Thymus (tissue), 11 donors: Measurements from ENCODE around the gene FOXJ3. TPM values are rescaled to one million over a fixed set of nuclear protein-coding genes. Genes with fewer than 3 reads are reported as not detected.

Experiments
- DNase-seq, 9 donors: peaks; one replicate each; pipeline ENCODE4 v3.0.0-alpha.2; 2013; ENCODE audit warnings: low spot score in 9 of 9, low read depth in 6 of 9, missing footprints in 1 of 9
- H3K27ac ChIP-seq, 2 donors: one replicate each; pipeline ENCODE4 v1.5.1; 2013; ENCODE audit warnings: control low read depth in 1 of 2, low read depth in 1 of 2, low read length in 1 of 2, mild to moderate bottlenecking in 1 of 2, moderate library complexity in 1 of 2
- H3K27me3 ChIP-seq, 2 donors: one replicate each; pipeline ENCODE4 v1.5.1; 2013; ENCODE audit warnings: low read length in 1 of 2; ENCODE audit not compliant: control insufficient read depth in 2 of 2, insufficient read depth in 1 of 2
- H3K36me3 ChIP-seq, 2 donors: one replicate each; pipeline ENCODE4 v1.5.1; 2013; ENCODE audit warnings: low read length in 1 of 2, mild to moderate bottlenecking in 1 of 2, moderate library complexity in 1 of 2; ENCODE audit not compliant: control insufficient read depth in 2 of 2, insufficient read depth in 2 of 2
- H3K4me1 ChIP-seq, 2 donors: one replicate each; pipeline ENCODE4 v1.5.1; 2013; ENCODE audit warnings: low read length in 2 of 2; ENCODE audit not compliant: control insufficient read depth in 2 of 2, insufficient read depth in 2 of 2
- H3K4me3 ChIP-seq, 2 donors: one replicate each; pipeline ENCODE4 v1.5.1; 2013; ENCODE audit warnings: low read length in 2 of 2, control low read depth in 1 of 2, mild to moderate bottlenecking in 1 of 2
- H3K9me3 ChIP-seq, 2 donors: one replicate each; pipeline ENCODE4 v1.5.1; 2013; ENCODE audit warnings: low read length in 1 of 2, mild to moderate bottlenecking in 1 of 2; ENCODE audit not compliant: control insufficient read depth in 2 of 2, insufficient read depth in 1 of 2
- WGBS: extraction: QIAGEN DNeasy Blood & Tissue Kit; methylation state at CpG from one replicate; pipeline ENCODE4 v1.1.7; 2013; 5-methylcytosine and 5-hydroxymethylcytosine counted together
- polyA plus RNA-seq: library from polyadenylated mRNA; stranded (reverse); fragments of 200-250 nt; gene quantifications from one replicate; pipeline ENCODE4 v1.2.3, GENCODE V29; 2013
- total RNA-seq: library from RNA; stranded (reverse); fragments of 120-200 nt; gene quantifications from one replicate; pipeline ENCODE4 v1.2.4, GENCODE V29; 2013
- donor health status: healthy.

FOXJ3 gene
- total and polyA plus RNA-seq, 2 donors: 19.7 to 20.8 TPM

DNA sequence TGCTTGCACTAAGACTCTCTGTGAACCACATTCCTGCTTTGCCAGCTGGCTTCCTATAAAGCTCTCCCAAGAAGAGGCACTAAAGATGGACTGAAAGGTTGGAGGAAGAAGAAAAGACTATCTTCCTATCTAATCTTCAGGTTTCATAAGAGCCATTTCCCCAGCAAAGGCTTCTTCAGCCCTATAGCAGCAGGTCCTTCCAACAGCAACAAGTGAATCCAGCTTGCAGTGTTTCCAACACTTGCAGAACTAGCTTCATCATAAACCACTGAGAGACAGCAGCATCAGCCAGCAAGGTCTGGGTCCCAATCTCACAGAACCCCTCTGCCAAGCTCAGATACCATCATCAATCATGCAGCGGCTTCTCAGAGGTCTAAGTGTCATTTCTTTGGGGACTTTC lies 28.1 kb downstream of the FOXJ3 start:
- peaks cover under 1 to 4% of the 10 kb centered on the region in 2 donors for H3K9me3 ChIP-seq
- no peak overlapping the region for H3K4me3 ChIP-seq
- no peaks in the 10 kb centered on the region for H3K27me3 ChIP-seq
- DNase-seq: no peak
- H3K36me3 ChIP-seq: peaks cover 4 to 11% of the 10 kb centered on the region in 2 donors
- WGBS: 94% methylated on average over 1 of the region's 1 CpG
- no peak overlapping the region for H3K27ac ChIP-seq
- no peaks in the 10 kb centered on the region for H3K4me1 ChIP-seq

DNA sequence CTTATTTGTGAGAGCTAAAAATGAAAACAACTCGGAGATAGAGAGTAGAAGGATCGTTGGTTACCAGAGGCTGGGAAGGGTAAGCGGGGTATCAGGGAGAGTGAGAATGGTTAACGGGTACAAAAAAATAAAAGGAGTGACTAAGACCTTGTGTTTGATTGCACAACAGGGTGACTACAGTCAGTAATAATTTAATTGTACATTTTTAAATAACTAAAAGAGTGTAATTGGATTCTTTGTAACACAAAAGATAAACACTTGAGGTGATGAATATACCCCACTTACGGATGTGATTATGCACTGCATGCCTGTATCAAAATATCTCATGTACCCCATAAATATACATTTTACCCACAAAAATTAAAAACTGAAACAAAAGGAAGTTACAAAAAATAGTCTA lies 29.4 kb downstream of the FOXJ3 start:
- WGBS: 97% methylated on average over 5 of the region's 5 CpGs
- Histone ChIP-seq H3K27me3 (no peaks in the 10 kb centered on the region), H3K4me3 (no peak overlapping the region), H3K36me3 (peaks cover 6 to 12% of the 10 kb centered on the region in 2 donors), H3K27ac (no peak overlapping the region), H3K4me1 (no peaks in the 10 kb centered on the region), H3K9me3 (peaks cover 2 to 11% of the 10 kb centered on the region in 2 donors)
- no peak for DNase-seq

DNA sequence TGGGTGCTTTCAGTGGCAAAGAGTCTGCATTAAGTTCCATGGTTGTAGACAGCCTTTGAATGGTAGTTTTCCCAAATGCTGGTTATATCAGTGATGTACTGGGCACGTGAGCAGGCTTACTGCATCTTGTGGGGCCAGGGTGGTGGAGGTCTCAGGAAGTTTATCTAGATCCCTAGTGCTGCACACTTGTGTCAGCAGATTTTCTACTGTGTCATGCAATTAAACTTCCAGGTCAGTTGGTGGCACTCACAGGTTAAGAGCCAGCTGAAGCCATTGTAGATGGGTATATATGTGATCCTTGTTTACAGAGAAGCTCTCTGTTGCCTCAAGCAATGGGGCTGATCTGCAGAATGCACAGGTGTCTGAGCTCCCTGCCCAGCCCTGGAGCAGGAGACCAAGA lies 33.0 kb downstream of the FOXJ3 start:
- peaks cover 2 to 8% of the 10 kb centered on the region in 2 donors for H3K4me1 ChIP-seq
- no peak overlapping the region for H3K27ac ChIP-seq
- 98% methylated on average over 1 of the region's 1 CpG for WGBS
- H3K27me3 ChIP-seq: no peaks in the 10 kb centered on the region
- H3K9me3 ChIP-seq: peaks cover 2 to 15% of the 10 kb centered on the region in 2 donors
- peaks cover 6 to 9% of the 10 kb centered on the region in 2 donors for H3K36me3 ChIP-seq
- H3K4me3 ChIP-seq: no peak overlapping the region
- no peak for DNase-seq

DNA sequence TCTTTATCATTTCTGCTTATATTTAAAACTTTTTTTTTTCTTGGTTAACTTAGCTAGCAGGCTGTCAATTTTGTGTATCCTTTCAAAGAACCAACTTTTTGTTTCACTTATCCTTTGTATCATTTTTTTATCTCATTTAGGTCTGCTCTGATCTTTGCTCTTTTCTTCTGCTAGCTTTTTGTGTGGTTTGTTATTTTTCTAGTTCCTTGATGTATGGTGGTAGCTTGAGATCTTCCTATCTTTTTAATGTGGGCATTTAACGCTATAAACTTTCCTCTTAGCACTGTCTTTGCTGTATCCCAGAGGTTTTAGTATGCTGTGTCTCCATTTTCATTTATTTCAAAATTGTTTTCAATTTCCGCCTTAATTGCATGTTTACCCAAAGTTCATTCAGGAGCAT lies 36.5 kb downstream of the FOXJ3 start:
- Histone ChIP-seq H3K4me3 (no peak overlapping the region), H3K36me3 (peaks cover 6 to 7% of the 10 kb centered on the region in 2 donors), H3K4me1 (peaks cover 2 to 8% of the 10 kb centered on the region in 2 donors), H3K27me3 (no peaks in the 10 kb centered on the region), H3K9me3 (peaks cover 2 to 15% of the 10 kb centered on the region in 2 donors), H3K27ac (no peak overlapping the region)
- 37% methylated on average over 2 of the region's 2 CpGs for WGBS
- peak in 2 of 9 donors; percentile 15 to 48 for DNase-seq

DNA sequence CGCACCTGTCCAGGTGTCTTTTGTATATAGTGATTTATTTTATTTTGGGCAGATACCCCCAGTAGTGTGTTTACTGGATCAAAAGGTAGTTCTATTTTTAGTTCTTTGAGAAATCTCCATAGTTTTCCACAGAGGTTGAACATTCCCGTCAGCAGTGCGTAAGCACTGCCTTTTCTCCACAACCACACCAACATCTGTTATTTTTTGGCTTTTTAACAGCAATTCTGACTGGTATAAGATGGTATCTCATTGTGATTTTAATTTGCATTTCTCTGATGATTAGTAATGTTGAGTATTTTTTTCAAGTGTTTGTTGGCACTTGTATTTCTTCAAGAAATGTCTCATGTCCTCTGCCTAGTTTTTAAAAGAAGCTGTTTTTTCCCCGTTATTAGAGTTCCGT lies 39.2 kb downstream of the FOXJ3 start:
- Histone ChIP-seq H3K4me3 (no peak overlapping the region), H3K27ac (no peak overlapping the region), H3K9me3 (peaks cover 0 to 5% of the 10 kb centered on the region in 2 donors), H3K36me3 (no peaks in the 10 kb centered on the region), H3K4me1 (peaks cover 2 to 8% of the 10 kb centered on the region in 2 donors), H3K27me3 (no peaks in the 10 kb centered on the region)
- DNase-seq: no peak
- 99% methylated on average over 5 of the region's 5 CpGs for WGBS

DNA sequence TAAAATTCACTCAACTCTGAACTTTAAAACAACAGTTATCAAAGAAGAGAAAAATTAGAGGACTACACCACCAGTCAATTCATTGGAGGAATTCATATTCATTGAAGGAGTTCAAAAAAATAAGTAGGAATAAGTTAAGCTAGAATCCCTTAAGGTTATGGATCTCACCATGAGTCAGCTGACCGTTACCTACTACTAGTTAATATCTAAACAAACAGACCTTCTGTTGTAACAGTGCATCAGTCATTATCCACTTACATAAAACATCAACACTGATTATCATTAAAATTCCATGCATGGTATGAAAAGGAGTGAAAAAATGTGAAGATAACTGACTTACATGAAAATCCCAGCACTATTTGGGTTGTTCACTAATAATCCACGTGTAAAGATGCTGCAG lies 44.9 kb downstream of the FOXJ3 start:
- Histone ChIP-seq H3K36me3 (no peaks in the 10 kb centered on the region), H3K4me1 (no peaks in the 10 kb centered on the region), H3K27me3 (no peaks in the 10 kb centered on the region), H3K9me3 (no peaks in the 10 kb centered on the region), H3K4me3 (no peak overlapping the region), H3K27ac (no peak overlapping the region)
- DNase-seq: no peak
- whole genome bisulfite sequencing: 96% methylated on average over 2 of the region's 2 CpGs

DNA sequence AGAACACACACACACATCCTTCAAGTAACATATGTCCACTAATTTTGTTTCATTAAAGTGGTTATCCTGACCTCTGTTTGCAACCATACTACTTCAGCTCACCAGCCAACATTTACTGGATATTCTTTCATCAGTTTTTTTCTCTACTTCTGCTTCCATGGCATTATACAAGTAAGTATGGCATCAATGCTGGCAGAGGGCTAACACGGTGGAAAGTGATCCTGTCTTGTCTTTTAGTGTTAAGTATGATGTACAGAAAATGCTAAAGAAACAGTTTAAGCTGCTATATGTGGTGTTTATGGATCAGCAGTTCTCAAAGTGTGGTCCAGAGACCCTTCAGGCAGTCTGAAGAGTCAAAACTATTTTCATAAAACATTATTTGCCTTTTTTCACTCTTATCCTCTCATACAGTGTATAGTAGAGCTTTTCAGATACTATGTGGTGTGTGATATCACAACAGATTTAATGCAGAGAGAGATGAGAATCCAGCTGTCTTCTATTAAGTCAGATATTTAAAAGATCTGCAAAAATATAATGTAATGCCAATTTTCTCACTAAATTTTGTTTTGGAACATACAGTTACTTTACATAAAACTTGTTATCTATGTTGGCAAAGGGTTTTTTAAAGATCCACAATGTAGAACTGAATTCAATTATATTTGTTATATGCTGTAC lies 46.6 kb downstream of the FOXJ3 start:
- H3K27ac ChIP-seq: no peak overlapping the region
- H3K4me3 ChIP-seq: no peak overlapping the region
- H3K9me3 ChIP-seq: no peaks in the 10 kb centered on the region
- no peaks in the 10 kb centered on the region for H3K27me3 ChIP-seq
- no peak for DNase-seq
- 97% methylated on average over 1 of the region's 1 CpG for WGBS
- H3K4me1 ChIP-seq: no peaks in the 10 kb centered on the region
- H3K36me3 ChIP-seq: peaks cover 0 to 3% of the 10 kb centered on the region in 2 donors

DNA sequence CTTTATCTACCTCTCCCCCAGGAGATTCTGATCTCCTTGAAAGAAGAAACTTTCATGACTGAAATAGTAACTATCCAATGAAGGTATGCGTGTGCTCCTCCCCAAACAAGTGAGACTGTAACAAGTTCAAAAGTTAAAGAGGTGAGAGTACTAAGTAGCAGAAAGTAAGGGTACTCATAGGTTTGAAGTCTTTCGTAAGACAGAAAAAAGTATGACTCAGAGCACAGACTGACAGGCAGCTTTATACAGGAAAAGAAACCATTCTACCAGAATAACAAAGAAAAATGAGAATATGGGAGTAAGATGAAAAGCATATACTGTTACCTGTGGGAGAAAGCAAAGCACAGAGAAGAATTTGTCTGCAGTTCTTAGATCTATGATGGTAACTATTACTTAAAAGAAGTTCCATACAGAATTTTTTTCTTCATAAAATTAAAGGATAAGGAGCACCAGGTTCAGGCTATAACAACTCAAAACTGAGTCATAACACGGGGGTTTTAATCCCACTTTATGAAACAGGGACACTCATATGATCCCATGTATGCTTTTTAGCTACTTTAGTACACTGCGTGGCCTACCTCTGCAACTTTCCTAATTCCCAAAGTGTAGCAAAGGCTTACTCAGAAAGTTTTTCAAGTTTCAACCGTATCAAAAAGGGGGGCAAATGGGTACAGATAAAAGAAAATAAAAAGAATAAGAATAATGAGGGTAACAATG lies 52.0 kb downstream of the FOXJ3 start:
- Histone ChIP-seq H3K4me3 (no peak overlapping the region), H3K9me3 (no peaks in the 10 kb centered on the region), H3K4me1 (peaks cover 0 to 3% of the 10 kb centered on the region in 2 donors), H3K27me3 (no peaks in the 10 kb centered on the region), H3K36me3 (peaks cover 0 to 6% of the 10 kb centered on the region in 2 donors), H3K27ac (no peak overlapping the region)
- no peak for DNase-seq
- 86% methylated on average over 5 of the region's 5 CpGs for WGBS

DNA sequence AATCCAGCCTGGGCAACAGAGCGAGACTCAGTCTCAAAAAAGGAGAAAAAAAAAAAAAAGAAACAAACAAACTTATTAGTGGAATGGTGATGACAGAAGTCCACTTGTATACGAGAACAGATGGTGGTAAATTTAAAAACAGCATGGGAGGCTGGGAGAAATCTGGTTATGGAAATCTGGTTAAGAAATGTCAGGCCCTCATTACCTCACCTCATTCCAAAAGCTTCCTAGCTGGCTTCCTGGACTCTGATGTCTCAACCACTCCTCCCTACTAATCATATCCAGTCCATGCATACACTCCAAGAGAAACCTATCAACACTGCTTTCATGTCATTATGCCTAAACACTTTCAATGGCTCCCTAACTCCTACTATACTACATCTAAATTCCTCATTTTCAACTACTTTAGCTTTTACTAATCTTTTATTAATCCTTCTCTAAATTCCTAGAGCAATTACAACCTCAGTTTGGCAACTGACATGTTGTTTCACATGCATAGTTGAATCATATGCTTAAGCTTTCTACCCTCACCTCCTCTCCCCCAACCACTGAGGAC lies 52.9 kb downstream of the FOXJ3 start:
- Histone ChIP-seq H3K4me1 (peaks cover 0 to 3% of the 10 kb centered on the region in 2 donors), H3K27ac (no peak overlapping the region), H3K36me3 (peaks cover 0 to 6% of the 10 kb centered on the region in 2 donors), H3K4me3 (no peak overlapping the region), H3K27me3 (no peaks in the 10 kb centered on the region), H3K9me3 (no peaks in the 10 kb centered on the region)
- WGBS: 99% methylated on average over 2 of the region's 2 CpGs
- DNase-seq: no peak
